Spinal cord (tissue), 10 donors: Measurements from ENCODE around the gene SDR9C7. TPM values are rescaled to one million over a fixed set of nuclear protein-coding genes. Genes with fewer than 3 reads are reported as not detected.
"Not testable (repeated sequence)": the region's sequence is repeated elsewhere in the genome, so short reads cannot be mapped to it uniquely, and the experiment has no call there.

Experiments used
- DNase-seq, 6 donors: peaks; one replicate each; pipeline versions ENCODE4 v3.0.0 to v3.0.0-alpha.2; 2013 to 2015; ENCODE audit warnings: low spot score in 6 of 6, low read depth in 4 of 6
- H3K27ac ChIP-seq: one replicate; pipeline ENCODE4 v1.5.1; 2013; ENCODE audit warnings: low read depth, low read length, control low read depth
- H3K27me3 ChIP-seq: one replicate; pipeline ENCODE4 v1.6.1; 2013; ENCODE audit warnings: low read length; ENCODE audit not compliant: control insufficient read depth, insufficient read depth
- H3K36me3 ChIP-seq: one replicate; pipeline ENCODE4 v1.6.1; 2013; ENCODE audit warnings: low read length; ENCODE audit not compliant: control insufficient read depth, insufficient read depth
- H3K4me1 ChIP-seq: one replicate; pipeline ENCODE4 v1.6.1; 2013; ENCODE audit warnings: low read length; ENCODE audit not compliant: control insufficient read depth, insufficient read depth
- H3K4me3 ChIP-seq: one replicate; pipeline ENCODE4 v1.5.1; 2013; ENCODE audit warnings: low read depth, low read length, control low read depth
- H3K9me3 ChIP-seq: one replicate; pipeline ENCODE4 v1.6.1; 2013; ENCODE audit warnings: low read length; ENCODE audit not compliant: control insufficient read depth, insufficient read depth
- WGBS: methylation state at CpG from one replicate; pipeline ENCODE4 v1.1.5; 2013; ENCODE audit warnings: missing lambda C conversion rate; ENCODE audit not compliant: insufficient coverage; 5-methylcytosine and 5-hydroxymethylcytosine counted together
- polyA plus RNA-seq, 2 donors: library from polyadenylated mRNA; unstranded; fragments of 120-200 nt; gene quantifications; one replicate each; pipeline ENCODE4 v1.2.1, GENCODE V29; 2013; ENCODE audit not compliant: insufficient read length in 2 of 2
- total RNA-seq, 2 donors: library from RNA; depleted of rRNA in 1 of 2; stranded (reverse); fragments of 120-200 nt in 1 of 2; fragments of >200 nt in 1 of 2; gene quantifications; one replicate each; pipeline versions ENCODE4 v1.2.3 to v1.2.4, GENCODE V29; 2013 to 2014
- donor health status: healthy.

Gene SDR9C7
- total and polyA plus RNA-seq, 4 donors, result 0.20 to 0.27 TPM; not detected in 2

DNA sequence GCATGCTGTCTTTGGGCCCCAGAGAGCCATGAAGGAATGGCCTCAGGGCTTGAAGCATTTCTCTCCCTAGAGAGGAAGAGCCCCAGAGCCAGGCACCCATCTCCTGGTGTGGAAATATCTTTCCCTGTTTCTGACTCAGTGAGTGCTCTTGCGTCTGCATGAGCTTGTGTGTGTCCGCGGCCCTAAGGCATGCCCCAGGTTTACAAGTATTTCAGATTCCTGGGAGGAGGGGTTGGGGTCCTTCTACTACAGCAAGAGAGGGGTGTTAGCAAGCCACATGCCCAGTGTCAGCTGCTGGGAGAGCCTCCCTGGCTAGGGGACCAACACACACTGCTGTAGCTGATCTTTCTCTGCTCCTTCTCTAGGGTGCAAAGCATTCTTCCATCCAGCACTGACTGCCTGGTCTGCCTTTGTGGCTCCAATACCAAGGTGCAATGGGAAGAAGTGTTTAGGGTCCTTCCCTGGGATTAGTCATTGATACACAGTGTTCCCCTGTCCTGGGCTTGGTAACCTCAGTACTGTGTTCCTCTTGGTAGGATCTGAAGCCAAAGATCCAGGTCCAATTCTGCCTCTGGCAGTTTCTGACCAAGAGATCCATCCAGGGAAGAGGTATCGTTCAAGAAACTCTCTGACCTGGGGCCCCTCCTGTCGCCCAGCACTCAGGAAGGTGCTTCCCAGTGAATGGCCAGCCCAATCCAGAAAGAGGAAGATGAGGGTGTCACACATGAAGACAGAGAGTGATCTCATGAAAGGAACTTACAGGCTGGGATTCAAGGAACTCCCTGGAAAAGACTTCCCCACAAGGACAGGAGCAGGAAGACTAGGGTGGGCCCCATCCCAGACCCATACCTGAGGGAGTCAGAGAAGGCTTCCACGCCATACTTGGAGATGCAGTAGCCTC is 20.1 kb upstream of the SDR9C7 start:
- WGBS, result 84% methylated on average over 4 of the region's 6 CpGs
- DNase-seq, result no peak
- Histone ChIP-seq H3K27me3 (no peaks in the 10 kb centered on the region), H3K4me3 (no peak overlapping the region), H3K27ac (no peak overlapping the region), H3K4me1 (no peaks in the 10 kb centered on the region), H3K36me3 (no peaks in the 10 kb centered on the region), H3K9me3 (no peaks in the 10 kb centered on the region)

- no peaks in the 10 kb centered on the region for H3K9me3 ChIP-seq
- H3K36me3 ChIP-seq, result no peaks in the 10 kb centered on the region
- no peaks in the 10 kb centered on the region for H3K27me3 ChIP-seq
- H3K27ac ChIP-seq, result no peak overlapping the region
- no peaks in the 10 kb centered on the region for H3K4me1 ChIP-seq
- H3K4me3 ChIP-seq, result no peak overlapping the region
- 21% methylated on average over 1 of the region's 1 CpG for WGBS
- no peak for DNase-seq
These were observed 19.1 kb upstream of the SDR9C7 start for GRCh38 chr12:56953314-56953713.

DNA sequence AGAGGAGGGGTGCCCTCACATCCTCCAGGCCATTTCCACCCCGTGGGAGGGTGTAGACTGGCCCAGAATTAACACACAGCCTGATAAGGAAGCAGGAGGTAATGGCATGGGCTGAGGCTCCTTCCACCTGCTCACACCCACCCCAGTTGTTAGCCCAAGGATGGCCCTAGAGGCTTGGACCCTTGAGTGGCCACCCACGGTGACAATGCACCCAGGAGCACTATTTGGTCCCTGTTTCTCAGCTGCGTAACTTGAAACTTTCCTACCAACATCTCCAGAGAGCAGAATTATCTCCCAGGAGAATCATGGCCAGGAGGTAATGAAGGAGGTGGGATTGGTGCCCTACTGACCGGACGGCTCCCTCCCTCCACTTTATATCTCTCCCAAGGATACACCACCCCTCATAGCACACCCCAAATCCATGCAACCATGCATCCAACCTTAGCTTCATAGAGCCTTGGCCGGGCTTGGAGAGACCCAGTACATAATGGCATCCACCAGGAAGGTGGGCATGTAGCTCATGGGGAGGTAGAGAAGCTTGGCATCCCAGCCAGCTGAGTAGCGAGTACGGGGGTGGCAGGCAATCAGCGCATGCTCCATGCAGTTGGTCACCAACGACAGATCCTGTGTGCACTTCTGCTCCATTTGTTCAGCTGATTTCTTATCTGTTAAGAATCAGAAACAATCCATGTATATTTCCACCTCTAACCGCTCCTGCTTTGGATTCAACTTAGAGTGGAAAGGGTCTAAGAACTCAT is 17.6 kb upstream of the SDR9C7 start:
- Histone ChIP-seq H3K36me3 (no peaks in the 10 kb centered on the region), H3K4me1 (no peaks in the 10 kb centered on the region), H3K27me3 (no peaks in the 10 kb centered on the region), H3K9me3 (no peaks in the 10 kb centered on the region), H3K27ac (no peak overlapping the region), H3K4me3 (no peak overlapping the region)
- DNase-seq, result no peak
- 83% methylated on average over 7 of the region's 11 CpGs for WGBS

DNA sequence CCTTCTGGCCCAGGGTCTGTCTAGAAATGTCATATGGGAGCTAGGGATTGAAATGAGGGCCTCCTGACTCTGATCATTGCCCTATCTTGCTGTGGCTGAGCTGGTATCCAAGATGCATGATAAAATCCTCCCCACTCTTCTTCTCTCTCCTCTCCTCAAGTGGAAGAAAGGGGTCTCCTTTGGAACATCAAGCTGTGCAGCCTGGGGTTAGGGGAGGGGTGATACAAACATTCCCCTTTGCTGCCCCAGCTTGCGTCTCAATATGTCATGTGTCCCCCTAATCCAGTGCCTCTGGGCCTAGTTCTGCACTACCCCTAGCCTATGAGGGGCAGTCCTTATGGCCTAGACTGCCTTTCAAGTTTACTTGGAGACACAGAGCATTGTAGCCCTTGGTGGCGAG is 14.7 kb upstream of the SDR9C7 start:
- no peak overlapping the region for H3K4me3 ChIP-seq
- DNase-seq, result no peak
- H3K36me3 ChIP-seq, result no peaks in the 10 kb centered on the region
- no peaks in the 10 kb centered on the region for H3K4me1 ChIP-seq
- no peaks in the 10 kb centered on the region for H3K27me3 ChIP-seq
- 95% methylated on average over 2 of the region's 2 CpGs for WGBS
- H3K27ac ChIP-seq, result no peak overlapping the region
- no peaks in the 10 kb centered on the region for H3K9me3 ChIP-seq

DNA sequence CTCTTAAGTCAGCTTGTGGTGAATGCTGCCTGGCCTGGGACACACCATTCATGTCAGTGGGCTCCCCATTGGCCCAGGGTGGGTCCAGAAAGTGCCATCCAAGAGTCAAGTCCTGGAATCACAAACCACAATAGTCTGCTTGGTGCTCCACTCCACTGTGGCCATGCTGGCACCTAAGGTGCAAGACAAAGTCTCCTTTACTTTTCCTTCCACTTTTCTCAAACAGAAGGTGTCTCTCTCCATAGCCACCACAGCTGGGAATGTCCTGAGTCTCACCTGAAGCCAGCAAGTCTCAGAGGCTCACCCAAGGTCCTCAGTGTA is 14.2 kb upstream of the SDR9C7 start:
- no peaks in the 10 kb centered on the region for H3K4me1 ChIP-seq
- H3K36me3 ChIP-seq, result no peaks in the 10 kb centered on the region
- no peak for DNase-seq
- H3K4me3 ChIP-seq, result no peak overlapping the region
- no peaks in the 10 kb centered on the region for H3K9me3 ChIP-seq
- H3K27ac ChIP-seq, result no peak overlapping the region
- H3K27me3 ChIP-seq, result no peaks in the 10 kb centered on the region

DNA sequence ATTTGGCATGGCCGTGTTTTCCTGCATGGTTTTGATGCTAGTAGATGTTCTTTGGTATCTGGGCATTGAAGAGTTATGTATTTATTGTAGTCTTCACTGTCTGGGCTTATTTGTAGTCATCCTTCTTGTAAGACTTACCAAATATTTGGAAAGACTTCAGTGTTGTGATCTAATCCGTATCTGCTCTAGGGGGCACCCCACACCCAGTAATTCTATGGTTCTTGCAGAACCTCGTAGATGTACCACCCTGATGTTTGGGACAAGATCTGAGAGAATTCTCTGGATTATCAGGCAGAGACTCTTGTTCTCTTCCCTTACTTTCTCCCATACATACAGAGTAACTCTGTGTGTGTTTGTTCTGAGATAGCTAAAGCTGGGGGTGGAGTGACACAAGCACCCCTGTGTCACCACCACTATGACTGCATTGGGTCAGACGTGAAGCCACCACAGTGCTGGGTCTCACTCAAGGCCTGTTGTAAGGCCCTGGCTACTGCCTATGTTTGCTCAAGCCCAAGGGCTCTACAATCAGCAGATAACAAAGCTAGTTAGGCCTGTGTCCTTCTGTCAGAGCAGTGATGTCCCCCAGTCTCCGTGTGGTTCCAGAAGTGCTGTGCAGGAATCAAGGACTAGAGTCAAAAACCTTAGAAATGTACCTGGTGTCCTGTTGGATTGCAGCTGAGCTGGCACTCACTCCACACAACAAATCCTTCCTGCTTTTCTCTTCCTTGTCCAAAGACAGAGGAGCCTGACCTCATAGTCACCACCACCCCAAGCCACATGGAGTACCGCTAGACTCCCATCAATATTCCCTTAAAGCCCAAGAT is 13.6 kb upstream of the SDR9C7 start:
- 93% methylated on average over 4 of the region's 6 CpGs for WGBS
- no peaks in the 10 kb centered on the region for H3K4me1 ChIP-seq
- H3K9me3 ChIP-seq, result no peaks in the 10 kb centered on the region
- H3K4me3 ChIP-seq, result no peak overlapping the region
- H3K36me3 ChIP-seq, result no peaks in the 10 kb centered on the region
- DNase-seq, result no peak
- H3K27me3 ChIP-seq, result no peaks in the 10 kb centered on the region
- H3K27ac ChIP-seq, result no peak overlapping the region

- WGBS, result no CpG with 5 or more reads among the region's 4 CpGs
- H3K27me3 ChIP-seq, result no peaks in the 10 kb centered on the region
- no peaks in the 10 kb centered on the region for H3K9me3 ChIP-seq
- H3K4me1 ChIP-seq, result no peaks in the 10 kb centered on the region
- no peak overlapping the region for H3K27ac ChIP-seq
- H3K36me3 ChIP-seq, result no peaks in the 10 kb centered on the region
- no peak for DNase-seq
- no peak overlapping the region for H3K4me3 ChIP-seq
These were observed 9.7 kb upstream of the SDR9C7 start for GRCh38 chr12:56943878-56944277.

- 80% methylated on average over 1 of the region's 1 CpG for WGBS
- DNase-seq, H3K9me3 ChIP-seq, H3K36me3 ChIP-seq, H3K4me1 ChIP-seq, H3K27ac ChIP-seq, H3K4me3 ChIP-seq, H3K27me3 ChIP-seq: not testable (repeated sequence)
These were observed 9.2 kb upstream of the SDR9C7 start for GRCh38 chr12:56943374-56943773.

- Histone ChIP-seq H3K4me1 (no peaks in the 10 kb centered on the region), H3K4me3 (no peak overlapping the region), H3K27me3 (no peaks in the 10 kb centered on the region), H3K36me3 (no peaks in the 10 kb centered on the region), H3K27ac (no peak overlapping the region), H3K9me3 (no peaks in the 10 kb centered on the region)
- WGBS, result 22% methylated on average over 2 of the region's 3 CpGs
- no peak for DNase-seq
These were observed 7.2 kb upstream of the SDR9C7 start for GRCh38 chr12:56941299-56942017.
